Panc1 (cell line): ENCODE data around the gene TEDC2.

Experiments
- CTCF ChIP-seq: fragments of 450-650 bp; IDR thresholded peaks from 2 replicates; pipeline ENCODE4 v1.5.1; 2017; ENCODE audit warnings: mild to moderate bottlenecking
- POLR2AphosphoS5 ChIP-seq: IDR thresholded peaks from 2 replicates; pipeline ENCODE4 v1.6.1; 2012; ENCODE audit warnings: mild to moderate bottlenecking, low read depth, low read length, moderate library complexity
- REST ChIP-seq, 2 experiments: IDR thresholded peaks; 2 replicates each; pipeline ENCODE4 v1.6.1; 2011 to 2012; ENCODE audit warnings: low read depth in 2 of 2, control low read depth in 1 of 2, low read length in 1 of 2, mild to moderate bottlenecking in 1 of 2, moderate library complexity in 1 of 2; ENCODE audit not compliant: insufficient read depth in 1 of 2
- TCF7L2 ChIP-seq: IDR thresholded peaks from 2 replicates; pipeline ENCODE4 v1.6.1; 2011; ENCODE audit warnings: mild to moderate bottlenecking, low read depth, low read length, inconsistent platforms

DNA sequence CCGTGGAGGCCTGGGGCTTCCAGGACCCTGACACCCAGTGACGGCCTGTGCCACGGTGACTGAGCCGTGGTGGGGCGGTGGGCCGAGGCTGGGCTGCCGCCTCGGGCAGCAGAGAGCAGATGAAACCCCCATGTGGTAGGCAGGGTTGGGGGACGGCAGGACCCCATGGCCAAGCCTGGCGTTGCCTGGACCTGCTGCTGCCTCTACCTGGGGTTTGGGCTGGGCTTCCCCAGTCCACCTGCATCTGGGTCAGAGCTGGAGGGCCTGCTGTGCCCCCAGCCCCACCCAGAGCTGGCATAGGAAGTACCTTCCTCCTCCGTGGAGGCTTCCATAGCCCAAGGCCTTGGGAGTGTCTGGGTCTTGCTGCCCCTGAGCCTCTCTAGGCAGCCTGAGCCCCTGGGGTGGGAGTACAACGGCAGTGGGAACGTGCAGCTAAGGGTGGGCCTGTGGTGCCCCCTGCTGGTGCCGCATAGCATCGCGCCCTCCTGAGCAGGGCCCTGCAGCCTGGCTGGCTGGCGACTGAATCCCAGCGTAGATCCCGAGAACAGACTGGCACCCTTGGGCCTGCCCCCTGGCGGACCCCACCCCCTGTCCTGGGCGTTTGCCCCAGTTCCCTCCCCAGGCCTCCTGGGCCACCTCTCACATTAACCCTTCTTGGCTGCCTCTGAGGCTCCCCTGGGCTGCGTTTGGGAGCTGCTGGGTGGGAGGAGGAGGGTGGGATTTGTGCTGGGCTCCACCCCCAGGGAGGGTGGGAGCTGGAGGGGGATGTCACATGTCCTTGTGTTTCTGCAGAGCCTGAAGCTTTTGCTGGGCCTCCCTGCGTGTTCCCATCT, 41.2 kb downstream of the TEDC2 start:
- TF ChIP-seq POLR2AphosphoS5 (no peak), CTCF (peak; percentile 97), REST (IDR thresholded peaks at IDR 0.05; ENCODE audit: insufficient read depth in 1 of 2, low read depth in 2 of 2, low read length in 1 of 2) (peak in 1 of 2 experiments; percentile 52; a peak in 1 of 4 replicates), TCF7L2 (no peak)
